SU-DHL-6 (cell line): ENCODE data around the gene SESN1.

Source experiments
- H2AFZ ChIP-seq: fragments of 200-600 bp; sonication (generic); 2 replicates; pipeline ENCODE4 v1.6.1; 2014; ENCODE audit warnings: low read depth, mild to moderate bottlenecking, moderate library complexity, mixed read lengths, antibody characterized with exemption, low read length; ENCODE audit not compliant: severe bottlenecking
- H3F3A ChIP-seq: fragments of 200-600 bp; shearing (Covaris generic); 2 replicates; pipeline ENCODE4 v1.6.0; 2016; ENCODE audit warnings: antibody characterized with exemption, mild to moderate bottlenecking; ENCODE audit not compliant: insufficient read depth
- H3K27ac ChIP-seq: fragments of 200-600 bp; sonication (generic); 2 replicates; pipeline ENCODE4 v1.5.1; 2016; ENCODE audit warnings: low read depth, mild to moderate bottlenecking, low read length, moderate library complexity, mixed read lengths
- H3K27me3 ChIP-seq: fragments of 200-600 bp; sonication (generic), shearing (Covaris generic); 2 replicates; pipeline ENCODE4 v1.6.0; 2014; ENCODE audit warnings: mild to moderate bottlenecking, low read length
- H3K36me3 ChIP-seq: fragments of 200-600 bp; sonication (generic); 2 replicates; pipeline ENCODE4 v1.6.1; 2014; ENCODE audit warnings: mild to moderate bottlenecking, low read length, mixed read lengths
- H3K4me2 ChIP-seq: fragments of 300-600, 200-600 bp; shearing (Covaris generic), sonication (generic); 2 replicates; pipeline ENCODE4 v1.6.0; 2014; ENCODE audit warnings: low read length, low read depth, mild to moderate bottlenecking; ENCODE audit not compliant: poor library complexity, severe bottlenecking
- H3K4me3 ChIP-seq: fragments of 200-600 bp; sonication (generic); 2 replicates; pipeline ENCODE4 v1.5.1; 2014; ENCODE audit warnings: antibody characterized with exemption, low read length, mild to moderate bottlenecking, mixed read lengths; ENCODE audit not compliant: insufficient read depth, poor library complexity, severe bottlenecking
- H3K79me2 ChIP-seq: fragments of 200-600 bp; sonication (generic); 2 replicates; pipeline ENCODE4 v1.6.1; 2014; ENCODE audit warnings: mild to moderate bottlenecking, low read length, moderate library complexity; ENCODE audit not compliant: insufficient read depth
- H3K9ac ChIP-seq: fragments of 200-600 bp; sonication (generic); 2 replicates; pipeline ENCODE4 v1.7.0; 2014; ENCODE audit warnings: mild to moderate bottlenecking, low read length
- H3K9me2 ChIP-seq: fragments of 200-600 bp; sonication (generic); replicated peaks from 2 replicates; pipeline ENCODE4 v1.6.1; 2014; ENCODE audit warnings: low read length; ENCODE audit not compliant: insufficient read depth
- H3K9me3 ChIP-seq: fragments of 200-600 bp; sonication (generic); 2 replicates; pipeline ENCODE4 v1.6.1; 2014; ENCODE audit warnings: low read length, mixed read lengths; ENCODE audit not compliant: insufficient read depth
- H4K20me1 ChIP-seq: fragments of 200-600 bp; sonication (generic); 2 replicates; pipeline ENCODE4 v1.6.1; 2014; ENCODE audit warnings: low read depth, mild to moderate bottlenecking, antibody characterized with exemption, low read length, moderate library complexity, mixed read lengths
- CTCF ChIP-seq: fragments of 200-600 bp; sonication (generic); IDR thresholded peaks from one replicate; pipeline ENCODE4 v1.5.1; 2017; ENCODE audit warnings: antibody characterized with exemption, mild to moderate bottlenecking, low read length, moderate library complexity; ENCODE audit not compliant: insufficient read depth, poor library complexity, severe bottlenecking
- EZH2phosphoT487 ChIP-seq: fragments of 200-600 bp; sonication (generic), shearing (Covaris generic); conservative IDR thresholded peaks from 2 replicates; pipeline ENCODE4 v1.6.1; 2018; ENCODE audit warnings: mild to moderate bottlenecking, antibody characterized with exemption, low read length, moderate library complexity, mixed read lengths

The SESN1 gene

GRCh38 chr6:108948181-108948661 lies 146.4 kb downstream of the SESN1 start:
- H3K4me2 ChIP-seq: no peak overlapping the region
- H3K79me2 ChIP-seq: no peaks in the 10 kb centered on the region
- H3K27ac ChIP-seq: no peak overlapping the region
- no peak overlapping the region for H2AFZ ChIP-seq
- H3F3A ChIP-seq: no peaks in the 10 kb centered on the region
- no peaks in the 10 kb centered on the region for H4K20me1 ChIP-seq
- no peak overlapping the region for H3K9ac ChIP-seq
- no peaks in the 10 kb centered on the region for H3K27me3 ChIP-seq
- no peaks in the 10 kb centered on the region for H3K36me3 ChIP-seq
- no peaks in the 10 kb centered on the region for H3K9me3 ChIP-seq
- H3K4me3 ChIP-seq: no peak overlapping the region
- no peak for TF ChIP-seq EZH2phosphoT487
- TF ChIP-seq CTCF: no peak
- H3K9me2 ChIP-seq: no peaks in the 10 kb centered on the region

GRCh38 chr6:108947114-108947854 lies 147.4 kb downstream of the SESN1 start:
- TF ChIP-seq CTCF: no peak
- TF ChIP-seq EZH2phosphoT487: no peak

GRCh38 chr6:108946695-108947094 lies 148.0 kb downstream of the SESN1 start:
- no peaks in the 10 kb centered on the region for H3K9me3 ChIP-seq
- H4K20me1 ChIP-seq: no peaks in the 10 kb centered on the region
- H3K9me2 ChIP-seq: no peaks in the 10 kb centered on the region
- no peak overlapping the region for H2AFZ ChIP-seq
- no peaks in the 10 kb centered on the region for H3K36me3 ChIP-seq
- no peak overlapping the region for H3K9ac ChIP-seq
- H3K27me3 ChIP-seq: no peaks in the 10 kb centered on the region
- H3F3A ChIP-seq: no peaks in the 10 kb centered on the region
- H3K27ac ChIP-seq: no peak overlapping the region
- H3K4me2 ChIP-seq: no peak overlapping the region
- no peak overlapping the region for H3K4me3 ChIP-seq
- TF ChIP-seq EZH2phosphoT487 (no peak), CTCF (no peak)
- no peaks in the 10 kb centered on the region for H3K79me2 ChIP-seq

More at GRCh38 chr6:108947114-108947854, 147.4 kb downstream of the SESN1 start:
- Histone ChIP-seq H3K9me2 (no peaks in the 10 kb centered on the region), H3F3A (no peaks in the 10 kb centered on the region), H3K9me3 (no peaks in the 10 kb centered on the region), H3K4me2 (no peak overlapping the region), H3K36me3 (no peaks in the 10 kb centered on the region), H3K27me3 (no peaks in the 10 kb centered on the region), H2AFZ (no peak overlapping the region), H4K20me1 (no peaks in the 10 kb centered on the region), H3K27ac (no peak overlapping the region), H3K79me2 (no peaks in the 10 kb centered on the region), H3K4me3 (no peak overlapping the region), H3K9ac (no peak overlapping the region)
